Panc1 (cell line): Measurements from ENCODE around the gene UGT1A10. TPM values are rescaled to one million over a fixed set of nuclear protein-coding genes. Genes with fewer than 3 reads are reported as not detected.

Source experiments
- ATAC-seq: fragments of 200-7000 bp; cut with Tn5 transposase; 2 replicates; pipeline ENCODE4 v1.9.1; 2020; ENCODE audit warnings: mild to moderate bottlenecking, moderate library complexity
- BruUV-seq: library from RNA; stranded (reverse); fragments of 400-500 nt; replicated peaks from 2 replicates; lab custom pipeline; 2021; lab: Mats Ljungman, UMichigan
- CTCF ChIA-PET: fragments of 300-600 bp; sonication (Branson Sonifier 250); formaldehyde crosslinking; loops from one replicate; lab custom pipeline; 2022; ENCODE audit warnings: antibody characterized with exemption; lab: Charles Lee
- POLR2A ChIA-PET: fragments of 300-600 bp; sonication (Branson Sonifier 250); formaldehyde crosslinking; loops from one replicate; lab custom pipeline; 2022; ENCODE audit warnings: antibody characterized with exemption; lab: Charles Lee
- DNase-seq: peaks from one replicate; pipeline ENCODE4 v3.0.0-alpha.2; 2010; ENCODE audit warnings: low read depth, low spot score
- H3K27ac ChIP-seq: 2 replicates; pipeline ENCODE4 v1.5.1; 2011; ENCODE audit warnings: mild to moderate bottlenecking, low read length, inconsistent platforms
- H3K27me3 ChIP-seq: fragments of 200-500 bp; sonication (Bioruptor generic); 2 replicates; pipeline ENCODE4 v1.6.0; 2014; ENCODE audit warnings: low read length, inconsistent platforms; ENCODE audit not compliant: control insufficient read depth, insufficient read depth
- H3K36me3 ChIP-seq: fragments of 200-500 bp; sonication (Bioruptor generic); 2 replicates; pipeline ENCODE4 v1.5.1; 2014; ENCODE audit warnings: inconsistent platforms, mild to moderate bottlenecking, low read length, moderate library complexity; ENCODE audit not compliant: control insufficient read depth, insufficient read depth
- H3K4me1 ChIP-seq: 2 replicates; pipeline ENCODE4 v1.5.1; 2011; ENCODE audit warnings: inconsistent platforms, mild to moderate bottlenecking, low read length, moderate library complexity; ENCODE audit not compliant: control insufficient read depth, insufficient read depth
- H3K4me3 ChIP-seq, 2 experiments: 2 replicates each; pipeline ENCODE4 v1.5.1; 2011 to 2012; ENCODE audit warnings: low read depth in 2 of 2, low read length in 2 of 2, mild to moderate bottlenecking in 2 of 2, inconsistent platforms in 1 of 2, moderate library complexity in 1 of 2
- H3K9me3 ChIP-seq: fragments of 200-500 bp; sonication (Bioruptor generic); 2 replicates; pipeline ENCODE4 v1.5.1; 2014; ENCODE audit warnings: low read depth, mild to moderate bottlenecking, inconsistent platforms, low read length, moderate library complexity; ENCODE audit not compliant: control insufficient read depth, insufficient read depth
- CTCF ChIP-seq: fragments of 450-650 bp; IDR thresholded peaks from 2 replicates; pipeline ENCODE4 v1.5.1; 2017; ENCODE audit warnings: mild to moderate bottlenecking
- POLR2AphosphoS5 ChIP-seq: IDR thresholded peaks from 2 replicates; pipeline ENCODE4 v1.6.1; 2012; ENCODE audit warnings: mild to moderate bottlenecking, low read depth, low read length, moderate library complexity
- REST ChIP-seq, 2 experiments: IDR thresholded peaks; 2 replicates each; pipeline ENCODE4 v1.6.1; 2011 to 2012; ENCODE audit warnings: low read depth in 2 of 2, control low read depth in 1 of 2, low read length in 1 of 2, mild to moderate bottlenecking in 1 of 2, moderate library complexity in 1 of 2; ENCODE audit not compliant: insufficient read depth in 1 of 2
- SIN3A ChIP-seq: IDR thresholded peaks from 2 replicates; pipeline ENCODE4 v1.6.1; 2012; ENCODE audit warnings: low read depth, mild to moderate bottlenecking, low read length, moderate library complexity, borderline replicate concordance; ENCODE audit not compliant: insufficient read depth
- TCF7L2 ChIP-seq: IDR thresholded peaks from 2 replicates; pipeline ENCODE4 v1.6.1; 2011; ENCODE audit warnings: mild to moderate bottlenecking, low read depth, low read length, inconsistent platforms
- in situ Hi-C: cut with HindIII; loops from 2 replicates; pipeline ENCODE4 v1.10.0; 2016; ENCODE audit warnings: low sequenced_read_pairs, low pct_unique_long_range_greater_than_20kb
- intact Hi-C: fragments of 100-400 bp; cut with micrococcal nuclease; formaldehyde crosslinking; loops from one replicate; pipeline ENCODE4 v1.10.0; 2022; ENCODE audit not compliant: unreplicated experiment
- total RNA-seq: library from RNA; stranded (reverse); gene quantifications from one replicate; pipeline ENCODE4 v1.2.1, GENCODE V29; 2021; ENCODE audit not compliant: unreplicated experiment

UGT1A10 gene
- total RNA-seq, 1 experiment from 2014 or later = not detected

GRCh38 chr2:233758141-233758540 is 121.9 kb downstream of the UGT1A10 start:
- in situ Hi-C loops (no loop called here), intact Hi-C loops (no loop called here)
- Histone ChIP-seq H3K27ac (no peak overlapping the region), H3K4me3 (no peak overlapping the region), H3K36me3 (no peaks in the 10 kb centered on the region), H3K27me3 (peaks cover 2% of the 10 kb centered on the region; the same call in 1 of the 2 replicates), H3K9me3 (no peaks in the 10 kb centered on the region), H3K4me1 (no peaks in the 10 kb centered on the region)
- BruUV-seq = no TSS peak
- POLR2A ChIA-PET = no interaction called here
- TF ChIP-seq POLR2AphosphoS5 (no peak), SIN3A (no peak)
- CTCF ChIA-PET = no interaction called here
- DNase-seq (no peak), ATAC-seq (no peak)

GRCh38 chr2:233758849-233759248 is 122.6 kb downstream of the UGT1A10 start:
- H3K27ac ChIP-seq = no peak overlapping the region
- no TSS peak for BruUV-seq
- ATAC-seq (no peak), DNase-seq (no peak)
- no peaks in the 10 kb centered on the region for H3K9me3 ChIP-seq
- no peak for TF ChIP-seq TCF7L2
- no peak for TF ChIP-seq CTCF
- TF ChIP-seq REST (IDR thresholded peaks at IDR 0.05; ENCODE audit: insufficient read depth in 1 of 2, low read depth in 2 of 2, low read length in 1 of 2) = no peak
- no peak for TF ChIP-seq POLR2AphosphoS5
- no peak for TF ChIP-seq SIN3A
- no peak overlapping the region for H3K4me3 ChIP-seq
- in situ Hi-C loops (no loop called here), intact Hi-C loops (no loop called here)
- POLR2A ChIA-PET = no interaction called here
- no peaks in the 10 kb centered on the region for H3K4me1 ChIP-seq
- CTCF ChIA-PET = no interaction called here
- peaks cover 4% of the 10 kb centered on the region; the same call in 1 of the 2 replicates for H3K27me3 ChIP-seq
- H3K36me3 ChIP-seq = no peaks in the 10 kb centered on the region

GRCh38 chr2:233760043-233760442 is 123.8 kb downstream of the UGT1A10 start, which contains the start of gene UGT1A1:
UGT1A1 (plus strand) TSS chr2:233760270; CDS start chr2:233760288, 18 bp downstream.
- H3K9me3 ChIP-seq = no peaks in the 10 kb centered on the region
- no peak within 1 kb of the TSS for H3K27ac ChIP-seq
- in situ Hi-C loops (no loop called here), intact Hi-C loops (no loop called here)
- no peaks in the 10 kb centered on the region for H3K36me3 ChIP-seq
- ChIA-PET CTCF (no interaction called here), POLR2A (no interaction called here)
- DNase-seq = no peak
- no peak for ATAC-seq
- H3K4me1 ChIP-seq = no peaks in the 10 kb centered on the region
- peaks cover 4% of the 10 kb centered on the region; the same call in 1 of the 2 replicates for H3K27me3 ChIP-seq
- no TSS peak for BruUV-seq
- no peak for TF ChIP-seq POLR2AphosphoS5
- TF ChIP-seq CTCF = no peak
- no peak for TF ChIP-seq SIN3A
- TF ChIP-seq TCF7L2 = no peak
- no peak for TF ChIP-seq REST (IDR thresholded peaks at IDR 0.05; ENCODE audit: insufficient read depth in 1 of 2, low read depth in 2 of 2, low read length in 1 of 2)
- H3K4me3 ChIP-seq = no peak within 1 kb of the TSS
